Stimulated activated CD4-positive, alpha-beta T cell treated with anti-CD3 and anti-CD28 coated beads, Interleukin-15, amount 100 ng/mL, for 24 hours (primary cell): ENCODE measurements around the gene LEMD1.
A peak's percentile ranks its signal among the peaks of the same experiment; 100 is the strongest.

Source experiments
- DNase-seq: peaks from one replicate; pipeline ENCODE4 v3.0.0-alpha.2; 2020

LEMD1 gene

GRCh38 chr1:205421798-205422197, at the start of gene LEMD1:
LEMD1 (minus strand) TSS chr1:205422056; CDS start chr1:205420536, 1,520 bp downstream.
- no peak for DNase-seq

- no peak for DNase-seq
Measured at GRCh38 chr1:205470131-205470530, 48.3 kb upstream of the LEMD1 start.

- no peak for DNase-seq
Measured at GRCh38 chr1:205466595-205467220, 44.9 kb upstream of the LEMD1 start.

- no peak for DNase-seq
Measured at GRCh38 chr1:205465392-205465791, 43.5 kb upstream of the LEMD1 start.

- peak; percentile 35 for DNase-seq
Measured at GRCh38 chr1:205458777-205459566, 37.1 kb upstream of the LEMD1 start.

- DNase-seq = peak; percentile 23
Measured at GRCh38 chr1:205456868-205457745, 35.3 kb upstream of the LEMD1 start.

- peak; percentile 23 for DNase-seq
Measured at GRCh38 chr1:205456383-205456867, 34.6 kb upstream of the LEMD1 start.

GRCh38 chr1:205455581-205456382, 33.9 kb upstream of the LEMD1 start, which contains the start of gene BLACAT1:
BLACAT1 (minus strand) TSS chr1:205456045.
- DNase-seq = no peak

- DNase-seq = no peak
Measured at GRCh38 chr1:205454903-205455335, 33.1 kb upstream of the LEMD1 start.

- no peak for DNase-seq
Measured at GRCh38 chr1:205453466-205453865, 31.6 kb upstream of the LEMD1 start.

- DNase-seq = no peak
Measured at GRCh38 chr1:205452933-205453332, 31.1 kb upstream of the LEMD1 start.

- DNase-seq = no peak
Measured at GRCh38 chr1:205452364-205452763, 30.5 kb upstream of the LEMD1 start.

GRCh38 chr1:205451759-205452164, 29.9 kb upstream of the LEMD1 start:
- no peak for DNase-seq

- DNase-seq = no peak
Measured at GRCh38 chr1:205451202-205451601, 29.3 kb upstream of the LEMD1 start.

GRCh38 chr1:205450448-205450847, 28.6 kb upstream of the LEMD1 start:
- no peak for DNase-seq

- peak; percentile 63 for DNase-seq
Measured at GRCh38 chr1:205449750-205450443, 28.0 kb upstream of the LEMD1 start.

GRCh38 chr1:205449254-205449749, 27.4 kb upstream of the LEMD1 start:
- no peak for DNase-seq

GRCh38 chr1:205448540-205449253, 26.8 kb upstream of the LEMD1 start:
- no peak for DNase-seq

- no peak for DNase-seq
Measured at GRCh38 chr1:205447457-205448341, 25.8 kb upstream of the LEMD1 start.

GRCh38 chr1:205446828-205447227, 25.0 kb upstream of the LEMD1 start:
- no peak for DNase-seq
